DOHH2 (cell line): ENCODE results near the gene CAMK2D.

Source experiments
- H3F3A ChIP-seq: fragments of 200-600 bp; sonication (generic), shearing (Covaris generic); 2 replicates; pipeline ENCODE4 v1.6.0; 2016; ENCODE audit warnings: antibody characterized with exemption, mild to moderate bottlenecking; ENCODE audit not compliant: control insufficient read depth, insufficient read depth
- H3K27ac ChIP-seq: fragments of 200-600 bp; sonication (generic); 2 replicates; pipeline ENCODE4 v1.5.1; 2014; ENCODE audit warnings: low read depth, mild to moderate bottlenecking, low read length, moderate library complexity
- H3K27me3 ChIP-seq: fragments of 200-600 bp; sonication (generic); 2 replicates; pipeline ENCODE4 v1.6.1; 2014; ENCODE audit warnings: mild to moderate bottlenecking, low read length, mixed read lengths; ENCODE audit not compliant: control insufficient read depth
- H3K36me3 ChIP-seq: fragments of 200-600 bp; sonication (generic); 2 replicates; pipeline ENCODE4 v1.6.1; 2014; ENCODE audit warnings: mild to moderate bottlenecking, low read length, moderate library complexity, mixed read lengths; ENCODE audit not compliant: control insufficient read depth
- H3K4me1 ChIP-seq: fragments of 200-600 bp; sonication (generic); 2 replicates; pipeline ENCODE4 v1.6.1; 2014; ENCODE audit warnings: mild to moderate bottlenecking, low read length, mixed read lengths; ENCODE audit not compliant: control insufficient read depth
- H3K4me2 ChIP-seq: fragments of 200-600 bp; sonication (generic); 2 replicates; pipeline ENCODE4 v1.6.0; 2014; ENCODE audit warnings: mild to moderate bottlenecking, low read length, moderate library complexity
- H3K4me3 ChIP-seq: fragments of 200-600 bp; sonication (generic); 2 replicates; pipeline ENCODE4 v1.5.1; 2014; ENCODE audit warnings: mild to moderate bottlenecking, low read length, mixed read lengths
- H3K79me2 ChIP-seq: fragments of 200-600 bp; sonication (generic); 2 replicates; pipeline ENCODE4 v1.6.1; 2014; ENCODE audit warnings: mild to moderate bottlenecking, low read length, mixed read lengths; ENCODE audit not compliant: control insufficient read depth
- H3K9me2 ChIP-seq: fragments of 200-600 bp; sonication (generic); replicated peaks from 2 replicates; pipeline ENCODE4 v1.6.1; 2014; ENCODE audit warnings: mild to moderate bottlenecking, low read length, mixed read lengths; ENCODE audit not compliant: control insufficient read depth
- H3K9me3 ChIP-seq: fragments of 200-600 bp; sonication (generic); 2 replicates; pipeline ENCODE4 v1.6.1; 2014; ENCODE audit warnings: antibody characterized with exemption, low read length, mixed read lengths; ENCODE audit not compliant: control insufficient read depth, insufficient read depth
- H4K20me1 ChIP-seq: fragments of 200-600 bp; sonication (generic); 2 replicates; pipeline ENCODE4 v1.6.0; 2014; ENCODE audit warnings: low read depth, mild to moderate bottlenecking, antibody characterized with exemption, low read length, moderate library complexity; ENCODE audit not compliant: control insufficient read depth, insufficient read depth
- CTCF ChIP-seq: fragments of 200-600 bp; sonication (generic); IDR thresholded peaks from one replicate; pipeline ENCODE4 v1.5.1; 2014; ENCODE audit warnings: antibody characterized with exemption, mild to moderate bottlenecking, low read depth, low read length; ENCODE audit not compliant: poor library complexity, severe bottlenecking
- EZH2phosphoT487 ChIP-seq: fragments of 200-600 bp; sonication (generic); IDR thresholded peaks from 2 replicates; pipeline ENCODE4 v1.6.1; 2017; ENCODE audit warnings: borderline replicate concordance, mild to moderate bottlenecking, antibody characterized with exemption, low read length, moderate library complexity, mixed read lengths

Gene CAMK2D

GRCh38 chr4:113584407-113585150 is 177.0 kb downstream of the CAMK2D start:
- no peaks in the 10 kb centered on the region for H4K20me1 ChIP-seq
- H3K4me2 ChIP-seq = no peak overlapping the region
- peaks cover 21% of the 10 kb centered on the region for H3F3A ChIP-seq
- peaks cover 81% of the 10 kb centered on the region for H3K79me2 ChIP-seq
- H3K36me3 ChIP-seq = peaks cover 70% of the 10 kb centered on the region
- H3K27ac ChIP-seq = peak overlapping the region; percentile 22; the same call in 1 of the 2 replicates
- peaks cover 98% of the 10 kb centered on the region for H3K4me1 ChIP-seq
- H3K9me3 ChIP-seq = no peaks in the 10 kb centered on the region
- TF ChIP-seq EZH2phosphoT487 (no peak), CTCF (no peak)
- H3K4me3 ChIP-seq = no peak overlapping the region
- no peaks in the 10 kb centered on the region for H3K9me2 ChIP-seq
- H3K27me3 ChIP-seq = no peaks in the 10 kb centered on the region

DNA sequence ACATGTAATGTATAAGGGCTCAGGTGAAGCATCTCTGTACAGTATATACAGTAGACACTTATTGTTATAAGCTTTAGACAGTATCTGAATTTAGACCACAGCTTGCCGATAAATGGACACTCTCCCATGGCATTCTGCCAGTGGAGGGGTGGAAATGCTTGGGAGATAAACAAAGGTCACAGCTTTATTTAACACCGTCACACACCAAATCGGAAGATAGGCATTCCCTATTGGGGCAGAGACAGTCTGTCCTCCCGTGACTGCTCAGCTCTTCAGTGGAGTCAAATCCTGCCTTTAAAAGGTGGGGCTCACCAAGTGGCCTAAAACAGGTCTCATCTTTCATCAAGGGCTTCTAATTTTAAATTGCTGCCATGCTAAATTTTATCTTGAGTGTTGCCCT is 178.8 kb downstream of the CAMK2D start:
- no peaks in the 10 kb centered on the region for H3K9me3 ChIP-seq
- H3K4me1 ChIP-seq = peaks cover 98% of the 10 kb centered on the region
- no peaks in the 10 kb centered on the region for H3K9me2 ChIP-seq
- H3K36me3 ChIP-seq = peaks cover 64% of the 10 kb centered on the region
- no peak for TF ChIP-seq EZH2phosphoT487
- no peak for TF ChIP-seq CTCF
- H3K27me3 ChIP-seq = no peaks in the 10 kb centered on the region
- no peaks in the 10 kb centered on the region for H4K20me1 ChIP-seq
- 0 out of 2 replicates have a peak overlapping the region, but pooled peaks have one; percentile 11 for H3K27ac ChIP-seq
- peaks cover 33% of the 10 kb centered on the region for H3F3A ChIP-seq
- peaks cover 85% of the 10 kb centered on the region for H3K79me2 ChIP-seq
- H3K4me3 ChIP-seq = no peak overlapping the region
- no peak overlapping the region for H3K4me2 ChIP-seq

- peak overlapping the region; percentile 74 for H3K4me2 ChIP-seq
- TF ChIP-seq CTCF (no peak), EZH2phosphoT487 (no peak)
- H3K36me3 ChIP-seq = peaks cover 39% of the 10 kb centered on the region
- peaks cover 51% of the 10 kb centered on the region for H3F3A ChIP-seq
- peaks cover 91% of the 10 kb centered on the region for H3K79me2 ChIP-seq
- H3K9me3 ChIP-seq = no peaks in the 10 kb centered on the region
- peaks cover 100% of the 10 kb centered on the region for H3K4me1 ChIP-seq
- no peaks in the 10 kb centered on the region for H3K27me3 ChIP-seq
- peak overlapping the region; percentile 17 for H3K4me3 ChIP-seq
- no peaks in the 10 kb centered on the region for H4K20me1 ChIP-seq
- H3K27ac ChIP-seq = peak overlapping the region; percentile 98
- H3K9me2 ChIP-seq = no peaks in the 10 kb centered on the region
Observed at GRCh38 chr4:113579360-113579759, 182.2 kb downstream of the CAMK2D start.
